HT-29 (cell line): Measurements from ENCODE around the gene ZNF143. TPM values are rescaled to one million over a fixed set of nuclear protein-coding genes. Genes with fewer than 3 reads are reported as not detected.
"Not testable (repeated sequence)": the region's sequence is repeated elsewhere in the genome, so short reads cannot be mapped to it uniquely, and the experiment has no call there.

Experiments
- DNase-seq: peaks from one replicate; pipeline ENCODE4 v3.0.0-alpha.2; 2015; ENCODE audit warnings: low spot score
- total RNA-seq: library from RNA; depleted of rRNA; stranded (reverse); fragments of >200 nt; shearing (Covaris generic); gene quantifications from 2 replicates; pipeline ENCODE4 v1.2.3, GENCODE V29; 2014

Gene ZNF143
- total RNA-seq, 1 experiment from 2014 or later, result 21.1 TPM

GRCh38 chr11:9495803-9496514 is 35.1 kb downstream of the ZNF143 start:
- no peak for DNase-seq

- DNase-seq, result no peak
Observed at GRCh38 chr11:9498457-9499078, 37.8 kb downstream of the ZNF143 start.

- DNase-seq, result peak; percentile 95
Observed at GRCh38 chr11:9506489-9507276, 45.9 kb downstream of the ZNF143 start.

- no peak for DNase-seq
Observed at GRCh38 chr11:9507277-9507580, 46.4 kb downstream of the ZNF143 start.

GRCh38 chr11:9509041-9509440 is 48.2 kb downstream of the ZNF143 start:
- no peak for DNase-seq

- no peak for DNase-seq
Observed at GRCh38 chr11:9512370-9513019, 51.7 kb downstream of the ZNF143 start.

GRCh38 chr11:9514576-9514975 is 53.8 kb downstream of the ZNF143 start:
- not testable (repeated sequence) for DNase-seq

- peak; percentile 26 for DNase-seq
Observed at GRCh38 chr11:9516113-9516512, 55.3 kb downstream of the ZNF143 start.

- no peak for DNase-seq
Observed at GRCh38 chr11:9518835-9519410, 58.1 kb downstream of the ZNF143 start.

GRCh38 chr11:9524001-9524400 is 63.2 kb downstream of the ZNF143 start:
- DNase-seq, result no peak

- peak; percentile 71 for DNase-seq
Observed at GRCh38 chr11:9525116-9525515, 64.3 kb downstream of the ZNF143 start.

GRCh38 chr11:9527481-9528135 is 66.8 kb downstream of the ZNF143 start:
- DNase-seq, result peak; percentile 69

- DNase-seq, result no peak
Observed at GRCh38 chr11:9528136-9528501, 67.3 kb downstream of the ZNF143 start.

GRCh38 chr11:9528573-9529333 is 67.9 kb downstream of the ZNF143 start:
- DNase-seq, result peak; percentile 30

- peak; percentile 86 for DNase-seq
Observed at GRCh38 chr11:9529334-9529650, 68.5 kb downstream of the ZNF143 start.

GRCh38 chr11:9530020-9530621 is 69.3 kb downstream of the ZNF143 start:
- peak; percentile 26 for DNase-seq

- DNase-seq, result peak; percentile 55
Observed at GRCh38 chr11:9530901-9531625, 70.3 kb downstream of the ZNF143 start.

- no peak for DNase-seq
Observed at GRCh38 chr11:9533058-9533457, 72.2 kb downstream of the ZNF143 start.

GRCh38 chr11:9533736-9534473 is 73.1 kb downstream of the ZNF143 start:
- DNase-seq, result no peak
